Measurements from ENCODE around the gene SFMBT1. TPM values are rescaled to one million over a fixed set of nuclear protein-coding genes. Genes with fewer than 3 reads are reported as not detected.

SFMBT1 gene
- total RNA-seq, 1 donor from 2014 or later = 14.7 TPM

- intact Hi-C loops (cut with DNase I) = loop anchor here (5.0 kb wide), 1 partner anchor 49 kb away; no protein-coding TSS in a partner anchor
- DNase-seq (ENCODE audit: low spot score) = no peak
These were observed 149.3 kb downstream of the SFMBT1 start for GRCh38 chr3:52896613-52897012.

- intact Hi-C loops (cut with DNase I) = loop anchor here (5.0 kb wide), 1 partner anchor 49 kb away; no protein-coding TSS in a partner anchor
- no peak for DNase-seq (ENCODE audit: low spot score)
These were observed 149.7 kb downstream of the SFMBT1 start for GRCh38 chr3:52896151-52896550.

GRCh38 chr3:52895418-52895817, 150.5 kb downstream of the SFMBT1 start:
- no peak for DNase-seq (ENCODE audit: low spot score)
- intact Hi-C loops (cut with DNase I) = loop anchor here (5.0 kb wide), 1 partner anchor 48 kb away; no protein-coding TSS in a partner anchor

- no peak for DNase-seq (ENCODE audit: low spot score)
- intact Hi-C loops (cut with DNase I) = loop anchor here (5.0 kb wide), 2 partner anchors 47 to 122 kb away; partner anchors contain the start of gene NEK4
These were observed 151.1 kb downstream of the SFMBT1 start for GRCh38 chr3:52894756-52895155.

DNA sequence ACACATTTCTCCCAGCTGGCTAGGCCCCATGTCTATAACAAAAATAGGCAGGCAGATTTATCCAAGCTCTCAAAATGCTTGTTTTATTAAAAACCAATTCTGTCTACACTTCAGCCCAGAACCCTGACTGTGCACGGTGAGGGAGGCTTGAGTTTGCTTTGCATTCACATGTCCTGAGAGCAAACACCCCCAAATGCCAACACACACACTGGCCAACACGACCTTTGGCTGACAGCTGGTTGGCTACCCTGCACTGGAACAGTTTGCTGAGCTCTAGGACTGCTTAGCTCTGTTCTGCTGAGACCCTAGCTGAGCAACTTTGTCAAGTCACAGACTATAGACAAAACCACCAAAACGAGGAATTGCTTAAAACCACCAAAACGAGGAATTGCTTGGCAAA, 152.2 kb downstream of the SFMBT1 start:
- intact Hi-C loops (cut with DNase I) = loop anchor here (5.0 kb wide), 1 partner anchor 121 kb away; the partner anchor contains the start of gene NEK4
- DNase-seq (ENCODE audit: low spot score) = no peak

- DNase-seq (ENCODE audit: low spot score) = no peak
- intact Hi-C loops (cut with DNase I) = loop anchor here (5.0 kb wide), 1 partner anchor 120 kb away; the partner anchor contains the start of gene NEK4
These were observed 153.1 kb downstream of the SFMBT1 start for GRCh38 chr3:52892625-52893311.

GRCh38 chr3:52892290-52892624, 153.6 kb downstream of the SFMBT1 start:
- DNase-seq (ENCODE audit: low spot score) = no peak
- intact Hi-C loops (cut with DNase I) = loop anchor here (5.0 kb wide), 1 partner anchor 120 kb away; the partner anchor contains the start of gene NEK4

GRCh38 chr3:52891615-52892081, 154.2 kb downstream of the SFMBT1 start:
- no peak for DNase-seq (ENCODE audit: low spot score)
- intact Hi-C loops (cut with DNase I) = loop anchor here (5.0 kb wide), 1 partner anchor 119 kb away; the partner anchor contains the start of gene NEK4

- no peak for DNase-seq (ENCODE audit: low spot score)
- intact Hi-C loops (cut with DNase I) = loop anchor here (5.0 kb wide), 1 partner anchor 119 kb away; the partner anchor contains the start of gene NEK4
These were observed 154.7 kb downstream of the SFMBT1 start for GRCh38 chr3:52891164-52891563.

DNA sequence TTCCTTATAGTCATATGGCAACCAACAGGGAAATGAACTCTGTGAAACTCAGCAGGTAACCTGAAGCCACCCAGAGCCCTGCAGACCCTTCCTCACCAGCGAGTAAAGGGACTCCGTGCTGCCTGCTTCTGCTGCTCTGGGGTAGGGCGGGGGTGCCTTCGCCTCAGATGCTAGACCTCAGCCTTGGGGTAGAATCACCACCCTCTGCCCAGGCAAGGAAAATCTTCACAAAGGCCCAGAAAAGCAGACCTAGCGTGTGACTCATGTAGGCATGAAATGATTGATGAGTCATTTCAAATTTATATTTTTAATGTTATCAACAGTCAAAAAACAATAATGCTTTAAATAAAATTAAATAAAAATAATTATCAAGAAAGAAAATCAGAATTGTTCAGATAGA, 155.1 kb downstream of the SFMBT1 start:
- intact Hi-C loops (cut with DNase I) = loop anchor here (5.0 kb wide), 1 partner anchor 118 kb away; the partner anchor contains the start of gene NEK4

GRCh38 chr3:52889901-52890300, 156.0 kb downstream of the SFMBT1 start:
- intact Hi-C loops (cut with DNase I) = loop anchor here (5.0 kb wide), 1 partner anchor 118 kb away; the partner anchor contains the start of gene NEK4

More for the DNA sequence above, 155.1 kb downstream of the SFMBT1 start:
- DNase-seq (ENCODE audit: low spot score) = no peak

GRCh38 chr3:52887166-52887565, 158.7 kb downstream of the SFMBT1 start:
- intact Hi-C loops (cut with DNase I) = no loop called here
- no peak for DNase-seq (ENCODE audit: low spot score)

More at GRCh38 chr3:52889901-52890300, 156.0 kb downstream of the SFMBT1 start:
- DNase-seq (ENCODE audit: low spot score) = no peak

DNA sequence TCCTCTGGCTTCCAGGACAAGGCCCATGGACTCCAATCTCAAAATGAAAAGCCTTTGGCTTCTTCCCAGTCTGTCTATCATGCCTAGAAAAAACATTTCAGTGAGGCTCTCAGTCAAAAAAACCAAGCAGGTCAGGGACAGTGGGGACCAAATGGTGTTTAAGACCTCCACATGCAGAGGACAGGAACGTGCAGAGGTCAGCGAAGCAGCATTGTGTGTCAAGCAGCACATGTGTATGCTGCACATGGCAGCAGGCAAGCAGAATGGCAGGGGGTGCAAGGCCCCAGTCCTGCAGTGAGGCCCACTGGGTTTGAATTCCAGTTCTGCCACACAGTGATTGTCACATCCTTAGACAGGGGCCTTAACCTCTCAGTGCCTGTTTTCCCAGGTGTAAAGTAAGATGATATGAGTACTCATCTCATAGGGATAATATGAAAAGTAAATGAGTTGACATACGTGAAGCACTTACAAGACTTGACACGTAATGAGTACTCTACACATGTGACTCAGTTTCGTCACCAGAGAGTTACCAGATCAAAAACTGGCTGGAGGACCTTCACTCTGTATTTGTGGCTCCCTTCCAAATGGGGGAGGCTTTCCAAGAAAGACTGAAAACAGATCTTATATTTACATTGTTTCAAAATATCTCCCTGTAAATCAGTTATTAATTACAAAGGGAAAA, 159.7 kb downstream of the SFMBT1 start:
- DNase-seq (ENCODE audit: low spot score) = no peak
- intact Hi-C loops (cut with DNase I) = no loop called here

- no peak for DNase-seq (ENCODE audit: low spot score)
- intact Hi-C loops (cut with DNase I) = no loop called here
These were observed 163.5 kb downstream of the SFMBT1 start for GRCh38 chr3:52882377-52882776.

GRCh38 chr3:52881871-52882270, 164.0 kb downstream of the SFMBT1 start:
- intact Hi-C loops (cut with DNase I) = no loop called here
- DNase-seq (ENCODE audit: low spot score) = no peak

- intact Hi-C loops (cut with DNase I) = no loop called here
- no peak for DNase-seq (ENCODE audit: low spot score)
These were observed 165.4 kb downstream of the SFMBT1 start for GRCh38 chr3:52880474-52880873.

- intact Hi-C loops (cut with DNase I) = no loop called here
- DNase-seq (ENCODE audit: low spot score) = no peak
These were observed 165.8 kb downstream of the SFMBT1 start for GRCh38 chr3:52880047-52880446.

- no peak for DNase-seq (ENCODE audit: low spot score)
- intact Hi-C loops (cut with DNase I) = no loop called here
These were observed 166.3 kb downstream of the SFMBT1 start for GRCh38 chr3:52879581-52879980.

DNA sequence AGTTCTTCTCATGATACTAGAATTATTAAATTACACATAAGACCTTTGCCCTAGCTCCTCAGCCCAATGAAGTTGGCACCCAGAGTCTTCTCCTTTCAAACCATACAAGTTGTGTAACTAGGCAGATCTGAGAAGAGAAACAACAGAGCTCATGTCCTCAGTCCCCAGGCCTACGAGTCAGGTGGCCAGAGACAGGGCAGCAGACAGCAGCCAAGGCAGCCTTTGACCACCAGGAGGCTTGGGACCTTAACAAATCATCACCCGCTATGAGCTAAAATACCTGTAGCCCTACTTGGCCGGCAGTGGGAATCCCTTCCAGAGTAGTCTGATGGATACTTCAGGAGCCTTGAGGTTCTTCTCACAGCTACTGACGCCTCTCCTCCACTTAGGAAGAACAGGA, 166.8 kb downstream of the SFMBT1 start:
- no peak for DNase-seq (ENCODE audit: low spot score)
- intact Hi-C loops (cut with DNase I) = no loop called here

DNA sequence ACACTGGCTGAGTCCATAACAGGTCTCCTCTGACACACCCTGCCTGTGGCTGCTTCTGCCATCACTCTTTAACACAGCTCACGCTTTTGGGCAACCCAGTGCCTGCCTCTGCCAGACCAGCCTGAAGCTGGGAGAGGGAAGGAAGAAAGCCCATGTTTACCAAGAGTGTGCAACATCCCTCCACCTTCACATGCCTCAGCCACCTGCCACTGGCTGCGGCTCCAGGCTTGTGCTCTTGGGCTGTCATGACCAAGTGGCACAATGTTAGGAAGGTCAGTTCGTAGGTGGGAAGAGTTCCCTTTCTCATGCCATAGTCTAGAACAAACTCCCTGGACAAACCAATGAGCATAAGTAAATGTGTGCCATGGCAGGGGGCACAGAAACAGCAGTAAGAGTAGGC, 168.8 kb downstream of the SFMBT1 start:
- no peak for DNase-seq (ENCODE audit: low spot score)
- intact Hi-C loops (cut with DNase I) = no loop called here
